ENCODE results near the gene IP6K1. TPM values are rescaled to one million over a fixed set of nuclear protein-coding genes. Genes with fewer than 3 reads are reported as not detected.
A peak's percentile ranks its signal among the peaks of the same experiment; 100 is the strongest.
"Not testable (repeated sequence)": the region's sequence is repeated elsewhere in the genome, so short reads cannot be mapped to it uniquely, and the experiment has no call there.

IP6K1 gene
- total RNA-seq, 1 donor from 2014 or later = 30.2 TPM

DNA sequence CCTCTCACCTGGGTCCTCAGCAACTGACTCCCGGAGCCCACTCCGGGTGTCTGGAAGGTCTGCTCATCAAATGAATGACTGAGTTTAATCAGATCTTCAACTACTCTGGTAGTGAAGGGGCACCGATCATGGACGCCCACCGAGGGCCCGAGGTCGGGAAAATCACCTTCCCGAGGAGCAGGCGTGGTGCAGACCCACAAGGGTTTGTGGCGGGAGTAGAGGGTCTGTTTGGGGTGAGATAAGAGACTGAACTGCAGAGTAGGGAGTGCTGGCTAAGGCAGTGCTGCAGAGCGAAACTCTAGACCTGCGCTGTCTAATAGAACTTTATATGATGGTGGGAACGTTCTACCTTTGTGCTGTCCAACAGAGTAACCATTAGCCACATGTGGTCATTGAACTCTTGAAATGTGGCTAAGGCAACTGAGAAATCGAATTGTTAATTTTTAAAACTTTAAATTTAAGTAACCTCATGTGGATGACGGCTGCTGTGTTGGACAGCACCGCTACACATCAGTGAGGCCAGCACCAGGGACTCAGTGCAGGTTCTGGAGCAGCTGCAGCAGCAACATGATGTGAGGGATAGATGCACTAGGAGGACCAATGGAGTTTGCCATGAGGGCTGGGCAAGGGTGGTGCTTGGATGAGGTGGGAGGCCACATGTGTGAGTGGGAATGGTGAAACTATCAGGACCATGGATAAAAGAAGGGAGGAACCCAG lies 96.3 kb downstream of the IP6K1 start:
- DNase-seq (ENCODE audit: low read depth) = not testable (repeated sequence)

GRCh38 chr3:49689046-49689907 lies 97.1 kb downstream of the IP6K1 start, which contains the start of the genes MST1 and RNF123:
Gene MST1, minus strand, starts transcription at chr3:49689474. Its CDS starts 783 bp downstream, at chr3:49688691.
Gene RNF123, plus strand, starts transcription at chr3:49689557. Its CDS starts 1,609 bp downstream, at chr3:49691166.
- peak; percentile 94 for DNase-seq (ENCODE audit: low read depth)

DNA sequence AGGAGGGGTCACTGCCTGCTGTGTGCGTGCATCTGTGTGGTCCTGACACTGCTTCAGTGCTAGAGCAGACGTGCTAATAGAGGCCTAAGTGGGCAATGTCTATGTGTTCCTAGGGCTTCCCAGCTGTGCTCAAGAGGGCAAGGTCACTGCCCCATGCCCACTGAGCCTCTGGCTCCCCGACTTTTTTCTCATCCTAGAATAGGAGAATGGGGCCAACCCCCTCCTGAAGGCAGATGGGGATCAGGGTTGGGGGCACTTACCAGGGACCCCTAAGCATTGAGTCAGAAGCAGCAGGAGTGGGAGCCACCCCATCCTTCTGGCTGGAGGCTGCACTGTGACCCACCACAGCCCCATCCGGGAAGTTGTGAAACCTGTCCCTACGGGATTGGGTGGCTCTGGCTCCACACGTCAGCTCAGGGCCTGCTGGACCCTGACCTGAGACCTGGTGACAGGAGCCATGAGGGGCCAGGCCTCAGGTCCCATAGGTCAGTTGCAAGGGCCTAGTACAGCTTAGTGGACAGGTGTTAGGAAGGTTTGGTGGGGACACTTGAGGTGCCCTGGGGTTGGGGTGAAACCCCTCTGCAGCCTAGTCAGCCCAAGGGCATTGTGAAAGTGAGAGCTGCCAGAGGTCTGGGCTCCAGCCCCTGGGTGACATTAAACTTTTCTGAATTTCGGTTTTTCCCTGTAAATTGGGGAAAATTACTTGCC lies 97.8 kb downstream of the IP6K1 start:
- not testable (repeated sequence) for DNase-seq (ENCODE audit: low read depth)

GRCh38 chr3:49687424-49687795 lies 98.9 kb downstream of the IP6K1 start:
- DNase-seq (ENCODE audit: low read depth) = not testable (repeated sequence)

GRCh38 chr3:49686769-49687423 lies 99.4 kb downstream of the IP6K1 start:
- not testable (repeated sequence) for DNase-seq (ENCODE audit: low read depth)

GRCh38 chr3:49686346-49686745 lies 100.0 kb downstream of the IP6K1 start:
- not testable (repeated sequence) for DNase-seq (ENCODE audit: low read depth)

GRCh38 chr3:49685846-49686245 lies 100.5 kb downstream of the IP6K1 start:
- not testable (repeated sequence) for DNase-seq (ENCODE audit: low read depth)

DNA sequence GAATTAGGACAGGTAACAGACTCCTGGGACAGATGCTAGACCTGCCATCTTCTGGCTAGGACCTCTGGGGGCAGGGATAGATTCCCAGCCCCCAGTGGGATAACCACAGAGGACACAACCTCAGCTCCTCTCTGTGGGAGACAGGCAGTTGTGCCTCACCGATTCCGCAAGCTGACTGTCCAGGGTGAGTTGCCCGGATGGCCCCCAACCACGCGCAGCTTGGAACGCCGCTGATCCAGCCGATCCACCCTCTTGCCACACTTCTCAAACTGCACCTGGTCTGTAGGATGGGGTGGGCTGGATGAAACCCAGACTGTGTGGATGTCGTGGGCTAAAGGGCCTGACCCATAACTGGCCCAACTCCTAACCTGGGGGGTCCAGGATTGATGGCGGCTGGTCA lies 101.2 kb downstream of the IP6K1 start:
- DNase-seq (ENCODE audit: low read depth) = not testable (repeated sequence)

DNA sequence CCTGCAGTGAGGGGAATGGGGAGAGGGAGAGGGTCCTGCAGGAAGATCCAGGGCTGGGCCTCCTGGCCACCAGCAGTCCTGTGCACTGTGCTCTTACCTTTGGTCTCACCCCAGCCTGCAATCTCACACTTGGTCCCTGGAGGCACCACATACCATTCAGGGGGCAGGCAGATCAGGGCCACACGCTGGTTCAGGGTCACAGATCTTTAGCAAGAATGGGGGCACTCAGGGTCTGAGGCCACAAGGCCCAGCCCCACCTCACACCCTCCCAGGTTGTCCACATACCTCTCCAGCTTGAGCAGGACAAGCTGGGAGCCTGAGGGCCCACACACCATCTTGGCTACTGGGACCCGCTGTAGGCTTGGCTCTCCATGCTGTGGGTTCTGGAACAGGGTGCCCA lies 101.9 kb downstream of the IP6K1 start:
- DNase-seq (ENCODE audit: low read depth) = not testable (repeated sequence)

GRCh38 chr3:49683162-49683561 lies 103.2 kb downstream of the IP6K1 start:
- no peak for DNase-seq (ENCODE audit: low read depth)

DNA sequence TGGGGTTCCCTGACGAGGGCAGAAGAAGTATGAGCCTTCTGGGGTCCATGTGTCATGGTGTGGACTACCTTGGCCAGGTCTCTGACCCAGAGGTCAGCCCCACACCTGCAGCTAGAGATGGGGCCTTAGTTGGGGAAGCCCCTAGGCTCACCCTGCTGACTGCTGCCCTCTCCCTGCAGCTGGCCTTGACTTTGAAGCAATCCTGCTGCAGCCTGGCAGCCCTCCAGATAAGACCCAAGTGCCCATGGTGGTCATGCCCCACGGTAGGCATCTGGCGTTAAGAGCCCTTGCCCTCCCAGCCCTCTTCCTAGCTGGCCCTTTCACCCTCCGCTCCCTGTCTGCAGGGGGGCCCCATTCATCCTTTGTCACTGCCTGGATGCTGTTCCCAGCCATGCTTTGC lies 104.8 kb downstream of the IP6K1 start:
- no peak for DNase-seq (ENCODE audit: low read depth)

DNA sequence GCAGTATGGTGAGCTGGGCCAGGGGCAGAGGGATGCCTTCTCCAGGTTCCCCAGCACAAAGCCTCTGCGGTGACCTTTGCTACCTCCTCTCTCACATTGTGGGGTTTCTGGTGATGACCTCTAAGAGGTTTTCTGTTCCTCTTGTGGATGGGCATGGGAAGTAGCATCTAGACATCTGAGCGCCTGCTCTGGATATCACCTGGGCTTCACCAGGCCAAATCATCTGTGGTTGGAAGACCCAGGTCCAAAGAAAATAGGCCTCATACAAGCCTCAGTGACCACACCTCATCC lies 105.2 kb downstream of the IP6K1 start:
- no peak for DNase-seq (ENCODE audit: low read depth)

GRCh38 chr3:49680493-49681231 lies 105.7 kb downstream of the IP6K1 start:
- no peak for DNase-seq (ENCODE audit: low read depth)

GRCh38 chr3:49675912-49676311 lies 110.4 kb downstream of the IP6K1 start:
- DNase-seq (ENCODE audit: low read depth) = no peak

DNA sequence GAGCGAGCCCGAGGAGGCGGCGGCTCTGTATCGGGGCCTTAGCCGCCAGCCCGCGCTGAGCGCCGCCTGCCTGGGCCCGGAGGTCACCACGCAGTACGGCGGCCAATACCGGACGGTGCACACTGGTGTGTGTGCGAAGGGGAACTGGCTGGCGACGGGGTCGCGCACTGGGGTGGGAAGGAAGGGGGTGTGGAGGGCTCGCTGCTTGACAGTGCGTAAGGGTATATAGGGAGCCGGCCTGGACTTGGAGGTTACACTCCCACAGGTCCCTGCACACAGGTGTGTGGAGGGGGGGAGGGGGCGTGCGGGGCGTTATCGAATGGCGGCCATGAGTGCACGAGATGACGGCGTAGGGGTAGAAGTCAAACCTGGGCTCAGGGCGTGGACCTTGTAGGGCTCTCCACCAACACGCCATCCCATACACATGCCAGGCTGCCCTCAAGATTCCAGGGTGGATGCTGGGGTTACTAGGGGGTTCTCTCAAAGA lies 111.8 kb downstream of the IP6K1 start:
- DNase-seq (ENCODE audit: low read depth) = no peak

Small RNAs within 50 kb of the gene (microRNA-seq; reads per million reads assigned to microRNA genes)
- not detected for gene MIR5193

Other genes starting within 250 kb of the IP6K1 start
- 0.31 and 0.45 TPM in 2 replicates for gene BSN, start 232.1 kb downstream of the IP6K1 start, total RNA-seq
- gene APEH, start 112.2 kb downstream of the IP6K1 start, total RNA-seq = 121 and 124 TPM in 2 replicates
- gene MST1, start 97.1 kb downstream of the IP6K1 start, total RNA-seq = 10.8 and 15.7 TPM in 2 replicates
- gene RNF123, start 97.0 kb downstream of the IP6K1 start, total RNA-seq = 50.7 and 57.5 TPM in 2 replicates
- 1.3 and 1.8 TPM in 2 replicates for gene AMIGO3, start 66.9 kb downstream of the IP6K1 start, total RNA-seq
- 21.9 and 30.0 TPM in 2 replicates for gene GMPPB, start 62.6 kb downstream of the IP6K1 start, total RNA-seq
- gene CDHR4, start 13.3 kb upstream of the IP6K1 start, total RNA-seq = 0.19 TPM in 1 of 2 replicates, not detected in the other
- gene INKA1, start 16.7 kb upstream of the IP6K1 start, total RNA-seq = 1.8 and 4.3 TPM in 2 replicates
- 24.8 and 28.3 TPM in 2 replicates for gene UBA7, start 27.4 kb upstream of the IP6K1 start, total RNA-seq
- gene TRAIP, start 70.0 kb upstream of the IP6K1 start, total RNA-seq = 0.91 and 1.2 TPM in 2 replicates
- not detected in 2 replicates for gene CAMKV, start 83.4 kb upstream of the IP6K1 start, total RNA-seq
- 0.27 TPM in 1 of 2 replicates, not detected in the other for gene MST1R, start 117.3 kb upstream of the IP6K1 start, total RNA-seq
- 14.7 and 19.8 TPM in 2 replicates for gene MON1A, start 143.3 kb upstream of the IP6K1 start, total RNA-seq
- gene RBM6, start 153.6 kb upstream of the IP6K1 start, total RNA-seq = 48.8 and 56.7 TPM in 2 replicates